Measurements from ENCODE around the gene NAPEPLD.
"Not testable (repeated sequence)": the region's sequence is repeated elsewhere in the genome, so short reads cannot be mapped to it uniquely, and the experiment has no call there.

The NAPEPLD gene

DNA sequence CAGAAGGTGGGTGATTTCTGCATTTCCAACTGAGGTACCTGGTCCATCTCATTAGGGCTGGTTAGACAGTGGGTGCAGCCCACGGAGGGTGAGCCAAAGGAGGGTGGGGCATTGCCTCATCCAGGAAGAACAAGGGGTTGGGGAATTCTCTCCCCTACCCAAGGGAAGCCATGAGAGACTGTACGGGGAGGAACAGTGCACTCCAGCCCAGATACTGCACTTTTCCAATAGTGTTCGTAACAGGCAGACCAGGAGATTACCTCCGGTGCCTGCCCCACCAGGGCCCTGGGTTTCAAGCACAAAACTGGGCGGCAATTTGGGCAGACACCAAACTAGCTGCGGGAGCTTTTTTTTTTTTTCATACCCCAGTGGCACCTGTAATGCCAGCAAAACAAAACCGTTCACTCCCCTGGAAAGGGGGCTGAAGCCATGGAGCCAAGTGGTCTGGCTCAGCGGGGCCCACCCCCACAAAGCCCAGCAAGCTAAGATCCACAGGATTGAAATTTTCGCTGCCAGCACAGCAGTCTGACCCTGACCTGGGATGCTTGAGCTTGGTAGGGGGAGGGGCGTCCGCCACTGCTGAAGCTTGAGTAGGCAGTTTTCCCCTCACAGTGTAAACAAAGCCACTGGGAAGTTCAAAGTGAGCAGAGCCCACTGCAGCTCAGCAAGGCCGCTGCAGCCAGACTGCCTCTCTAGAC, 42.7 kb downstream of the NAPEPLD start:
- DNase-seq, result no peak

DNA sequence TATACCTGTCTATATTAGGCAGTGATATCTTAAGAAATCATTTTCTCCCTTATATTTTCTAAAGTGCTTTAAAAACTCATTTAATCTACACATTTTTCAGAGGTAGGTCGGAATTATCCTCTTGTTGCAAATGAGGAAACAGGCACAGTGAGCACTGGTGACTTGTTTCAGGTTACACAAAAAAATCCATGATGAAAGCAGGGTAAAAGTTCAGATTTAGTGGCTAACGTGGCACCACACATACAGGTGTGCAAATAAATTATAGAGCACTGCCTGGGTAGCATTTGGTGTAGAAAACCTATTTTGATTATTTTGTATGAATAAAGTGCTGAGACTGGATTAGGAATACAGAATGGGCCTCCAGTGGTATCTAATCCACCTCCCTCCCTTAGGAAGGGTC, 47.4 kb downstream of the NAPEPLD start:
- no peak for DNase-seq

DNA sequence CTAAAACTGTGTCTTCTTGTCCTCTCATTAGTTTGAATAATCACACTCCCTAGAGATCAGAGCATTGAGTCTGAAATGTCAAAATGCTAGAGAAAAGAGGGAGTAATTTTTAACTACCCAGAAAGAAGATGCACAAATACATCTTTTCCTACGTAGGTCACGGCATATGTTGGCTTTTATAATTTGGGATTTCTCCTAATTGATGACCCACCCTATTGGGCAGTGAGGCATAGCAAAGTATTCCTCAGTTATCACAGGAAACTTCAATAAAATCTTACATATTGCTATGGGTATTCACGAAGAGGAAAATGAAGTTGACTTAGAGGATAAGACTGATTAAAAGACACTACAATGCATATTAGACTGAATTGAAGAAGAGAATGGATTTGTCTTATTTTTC, 48.6 kb downstream of the NAPEPLD start:
- no peak for DNase-seq

DNA sequence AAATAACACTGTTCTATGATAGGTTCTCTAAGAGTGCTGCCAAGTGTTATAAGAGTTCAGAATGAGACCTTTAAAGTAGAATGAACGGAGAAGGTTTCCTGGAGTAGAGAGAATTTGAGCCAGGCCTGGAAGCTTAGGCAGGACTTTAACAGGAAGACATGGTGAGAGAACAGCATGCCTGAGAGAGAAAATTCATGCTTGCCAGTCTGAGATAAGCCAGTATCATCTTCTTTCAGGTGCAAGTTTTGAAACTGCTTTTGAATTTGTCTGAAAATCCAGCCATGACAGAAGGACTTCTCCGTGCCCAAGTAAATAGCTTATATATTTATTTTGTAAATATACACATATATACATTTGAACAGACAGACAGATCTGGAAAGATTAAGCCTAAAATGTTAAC, 51.9 kb downstream of the NAPEPLD start:
- no peak for DNase-seq

DNA sequence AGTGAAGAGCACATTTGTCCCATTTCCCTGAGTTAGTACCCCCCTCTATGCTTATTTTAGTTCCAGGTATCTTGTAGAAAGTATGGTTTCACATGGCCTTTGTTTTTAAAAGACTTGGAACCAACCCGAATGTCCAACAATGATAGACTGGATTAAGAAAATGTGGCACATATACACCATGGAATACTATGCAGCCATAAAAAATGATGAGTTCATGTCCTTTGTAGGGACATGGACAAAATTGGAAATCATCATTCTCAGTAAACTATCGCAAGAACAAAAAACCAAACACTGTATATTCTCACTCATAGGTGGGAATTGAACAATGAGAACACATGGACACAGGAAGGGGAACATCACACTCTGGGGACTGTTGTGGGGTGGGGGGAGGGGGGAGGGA, 53.3 kb downstream of the NAPEPLD start:
- DNase-seq, result not testable (repeated sequence)

DNA sequence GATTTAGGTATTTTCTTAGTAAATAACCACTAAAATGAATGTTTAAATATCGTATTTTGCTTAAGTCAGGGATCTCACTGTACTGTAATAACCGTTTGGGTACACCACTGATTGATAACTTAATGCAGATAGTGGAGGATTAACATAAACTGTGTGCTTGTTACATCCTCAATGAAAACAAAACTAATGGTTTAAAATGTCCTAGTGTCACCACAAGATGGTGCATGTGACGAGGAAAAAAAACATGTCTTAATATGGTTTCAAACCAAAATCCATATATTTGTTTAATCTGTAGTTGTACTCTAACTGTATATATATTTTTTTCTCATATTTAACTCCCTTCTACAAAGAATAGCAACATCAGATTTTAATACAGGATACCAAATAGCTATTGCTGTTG, 54.8 kb downstream of the NAPEPLD start:
- DNase-seq, result no peak

DNA sequence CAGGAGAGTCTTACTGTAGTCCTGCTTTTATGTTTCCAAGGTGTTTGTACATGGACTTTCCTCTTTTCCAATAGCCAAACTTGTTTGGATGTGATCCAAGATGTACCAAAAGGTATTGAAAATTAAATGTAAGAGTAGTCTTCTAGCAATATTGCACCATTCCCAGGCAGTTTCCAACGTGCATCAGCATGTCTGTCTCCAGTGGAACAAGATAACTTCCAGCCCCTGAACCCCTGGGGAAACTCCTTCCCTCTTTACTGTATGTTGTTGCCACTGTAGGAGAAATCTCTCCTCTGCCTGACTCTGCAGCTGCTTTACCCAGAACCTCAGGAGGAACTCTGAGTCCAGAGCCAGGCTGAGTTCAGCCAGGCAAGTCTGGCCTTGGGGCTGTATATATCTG, 55.5 kb downstream of the NAPEPLD start:
- DNase-seq, result no peak

DNA sequence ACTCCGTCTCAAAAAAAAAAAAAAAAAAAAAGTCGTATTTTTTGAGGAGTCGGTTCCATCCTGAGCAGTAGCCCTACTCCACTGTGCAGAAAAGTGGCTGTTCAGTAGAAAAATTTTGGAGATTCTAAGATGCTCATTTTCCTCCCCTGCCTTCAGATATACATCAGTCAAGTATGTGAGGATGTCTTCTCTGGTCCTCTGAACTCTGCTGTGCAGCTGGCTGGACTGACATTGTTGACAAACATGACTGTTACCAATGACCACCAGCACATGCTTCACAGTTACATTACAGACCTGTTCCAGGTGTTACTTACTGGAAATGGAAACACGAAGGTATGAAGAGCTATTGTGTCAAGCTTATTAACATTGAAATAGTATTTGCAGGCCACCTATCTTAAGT, 56.6 kb downstream of the NAPEPLD start:
- not testable (repeated sequence) for DNase-seq

DNA sequence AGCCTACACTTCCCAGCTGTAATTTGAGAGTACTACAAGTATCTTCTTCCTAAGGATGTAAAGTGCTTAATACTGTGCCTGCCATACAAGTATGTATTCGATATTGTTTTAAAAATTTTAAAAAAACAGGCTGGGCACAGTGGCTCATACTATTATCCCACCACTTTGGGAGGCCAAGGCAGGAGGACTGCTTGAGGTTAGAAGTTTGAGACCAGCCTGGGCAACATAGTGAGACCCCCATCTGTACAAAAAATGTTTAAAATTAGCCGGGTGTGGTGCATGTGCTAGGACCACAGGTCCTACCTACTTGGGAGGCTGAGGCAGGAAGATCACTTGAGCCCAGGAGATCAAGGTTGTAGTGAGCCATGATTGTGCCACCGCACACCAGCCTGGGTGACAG, 65.7 kb downstream of the NAPEPLD start:
- DNase-seq, result no peak

DNA sequence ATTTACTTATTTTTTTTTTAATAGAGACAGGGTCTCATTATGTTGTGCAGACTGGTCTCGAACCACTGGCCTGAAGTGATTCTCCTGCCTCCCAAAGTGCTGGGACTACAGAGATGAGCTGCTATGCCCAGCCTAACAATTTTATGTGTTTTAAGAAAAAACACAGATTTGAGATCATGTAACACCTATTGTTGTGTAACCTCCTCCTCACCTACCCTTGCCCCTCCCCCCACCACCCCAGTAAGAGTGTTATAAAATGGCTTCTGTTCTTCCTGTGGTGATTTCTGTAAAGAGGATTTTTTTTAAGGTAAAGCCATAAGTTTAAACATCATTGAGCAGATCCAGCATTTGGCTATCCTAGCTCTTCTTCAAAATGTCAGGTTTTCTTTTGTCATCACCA, 66.4 kb downstream of the NAPEPLD start:
- DNase-seq, result no peak

DNA sequence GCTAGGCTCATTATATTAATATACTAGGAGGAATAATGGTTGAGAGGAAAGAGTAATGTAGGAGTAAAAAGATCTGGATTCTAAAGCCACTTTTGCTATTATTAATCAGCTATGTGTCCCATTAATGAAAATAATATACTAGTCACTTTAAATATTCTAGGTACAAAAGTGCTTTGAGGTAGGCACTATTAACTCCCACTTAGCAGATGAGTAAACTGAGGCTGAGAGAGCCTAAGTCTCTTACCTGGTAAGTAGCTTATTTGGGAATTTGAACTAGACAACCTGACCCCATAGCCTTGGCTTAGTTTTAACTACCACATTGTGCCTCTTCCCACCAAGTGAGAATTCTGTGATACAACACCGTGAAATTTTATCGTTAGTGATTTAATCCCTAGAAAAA, 68.0 kb downstream of the NAPEPLD start:
- no peak for DNase-seq

DNA sequence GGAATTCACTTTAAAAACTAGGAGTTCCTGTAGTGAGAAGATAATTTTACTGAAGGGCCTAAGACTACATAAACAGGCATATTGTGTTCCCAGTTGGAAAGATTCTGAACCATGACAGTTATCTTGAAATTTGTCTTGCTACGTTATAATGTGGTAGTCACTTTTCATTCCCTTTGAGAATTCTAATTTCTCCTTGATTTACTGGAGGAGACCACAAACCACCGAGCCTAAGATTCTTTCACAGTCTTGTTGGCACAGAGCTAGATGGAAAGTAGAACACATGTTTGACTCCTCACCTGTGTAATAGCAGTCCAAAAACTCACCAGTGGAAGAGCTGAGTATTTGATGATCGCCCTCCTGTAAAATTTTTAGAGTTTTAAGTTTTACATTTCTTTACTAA, 69.1 kb downstream of the NAPEPLD start:
- DNase-seq, result no peak

DNA sequence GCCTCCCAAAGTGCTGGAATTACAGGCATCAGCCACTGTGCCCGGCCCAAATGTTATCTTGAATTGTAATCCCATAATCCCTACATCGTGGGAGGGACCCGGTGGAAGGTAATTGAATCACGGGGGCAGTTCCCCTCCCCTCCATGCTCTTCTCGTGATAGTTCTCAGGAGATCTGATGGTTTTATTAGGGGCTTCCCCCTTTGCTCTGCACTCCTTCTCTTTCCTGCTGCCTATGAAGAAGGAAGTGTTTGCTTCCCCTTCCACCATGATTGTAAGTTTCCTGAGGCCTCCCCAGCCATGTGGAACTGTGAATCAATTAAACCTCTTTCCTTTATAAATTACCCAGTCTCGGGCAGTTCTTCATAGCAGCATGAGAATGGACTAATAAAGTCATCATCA, 70.7 kb downstream of the NAPEPLD start:
- DNase-seq, result not testable (repeated sequence)

DNA sequence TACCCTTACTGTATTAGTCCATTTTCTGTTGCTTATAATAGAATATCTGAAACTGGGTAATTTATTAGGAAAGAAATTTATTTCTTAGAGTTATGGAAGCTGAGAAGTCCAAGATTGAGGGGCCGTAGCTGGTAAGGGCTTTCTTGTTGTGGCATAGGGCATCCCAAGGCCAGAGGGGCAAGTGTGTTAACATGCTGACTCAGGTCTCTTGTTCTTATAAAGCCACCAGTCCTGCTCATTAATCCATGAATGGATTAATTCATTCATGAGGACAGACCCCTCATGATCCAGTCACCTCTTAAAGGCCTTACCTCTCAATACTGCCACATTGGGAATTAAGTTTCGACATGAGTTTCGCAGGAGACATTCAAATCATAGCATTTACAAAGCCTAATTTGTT, 71.6 kb downstream of the NAPEPLD start:
- no peak for DNase-seq

DNA sequence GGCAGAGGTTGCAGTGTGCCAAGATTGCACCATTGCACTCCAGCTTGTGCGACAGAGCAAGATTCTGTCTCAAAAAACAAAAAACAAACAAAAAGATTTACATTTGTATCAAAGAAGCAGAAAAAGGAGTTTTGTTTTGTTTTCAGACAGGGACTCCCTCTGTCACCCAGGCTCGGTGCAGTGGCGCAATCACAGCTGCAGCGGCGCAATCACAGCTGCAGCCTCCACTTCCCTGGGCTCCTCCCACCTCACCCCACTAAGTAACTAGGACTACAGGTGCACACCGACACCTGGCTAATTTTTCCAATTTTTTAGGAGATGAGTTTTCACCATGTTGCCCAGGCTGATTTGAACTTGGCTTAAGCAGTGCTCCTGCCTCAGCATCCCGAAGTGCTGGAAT, 72.1 kb downstream of the NAPEPLD start:
- DNase-seq, result no peak

DNA sequence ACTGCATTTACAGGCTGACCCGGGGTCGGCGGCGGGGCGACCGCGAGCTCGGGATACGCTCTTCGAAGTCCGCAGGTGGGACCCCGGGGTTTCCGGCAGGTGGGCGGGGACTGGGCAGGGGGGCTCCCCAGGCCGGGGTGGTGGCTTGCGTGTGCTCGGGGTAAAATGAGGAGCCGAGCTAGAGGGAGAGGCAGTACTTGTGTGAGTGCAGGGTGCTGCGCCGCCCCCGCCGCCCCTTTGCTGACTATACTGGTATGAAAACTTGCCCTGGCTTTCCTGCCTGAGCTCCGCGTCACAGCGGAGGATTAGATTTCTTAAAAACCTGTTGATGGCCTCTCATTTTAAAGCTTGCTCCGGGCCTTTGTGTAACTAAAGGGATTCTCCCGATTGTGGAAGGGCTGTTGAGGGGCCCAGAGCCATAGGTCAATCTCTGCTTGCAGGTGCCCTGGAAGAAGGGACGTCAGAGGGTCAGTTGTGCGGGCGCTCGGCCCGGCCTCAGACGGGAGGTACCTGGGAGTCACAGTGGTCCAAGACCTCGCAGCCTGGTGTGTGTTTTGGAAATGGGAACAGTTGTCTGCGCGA, 73.5 kb downstream of the NAPEPLD start:
- peak; percentile 27 for DNase-seq

DNA sequence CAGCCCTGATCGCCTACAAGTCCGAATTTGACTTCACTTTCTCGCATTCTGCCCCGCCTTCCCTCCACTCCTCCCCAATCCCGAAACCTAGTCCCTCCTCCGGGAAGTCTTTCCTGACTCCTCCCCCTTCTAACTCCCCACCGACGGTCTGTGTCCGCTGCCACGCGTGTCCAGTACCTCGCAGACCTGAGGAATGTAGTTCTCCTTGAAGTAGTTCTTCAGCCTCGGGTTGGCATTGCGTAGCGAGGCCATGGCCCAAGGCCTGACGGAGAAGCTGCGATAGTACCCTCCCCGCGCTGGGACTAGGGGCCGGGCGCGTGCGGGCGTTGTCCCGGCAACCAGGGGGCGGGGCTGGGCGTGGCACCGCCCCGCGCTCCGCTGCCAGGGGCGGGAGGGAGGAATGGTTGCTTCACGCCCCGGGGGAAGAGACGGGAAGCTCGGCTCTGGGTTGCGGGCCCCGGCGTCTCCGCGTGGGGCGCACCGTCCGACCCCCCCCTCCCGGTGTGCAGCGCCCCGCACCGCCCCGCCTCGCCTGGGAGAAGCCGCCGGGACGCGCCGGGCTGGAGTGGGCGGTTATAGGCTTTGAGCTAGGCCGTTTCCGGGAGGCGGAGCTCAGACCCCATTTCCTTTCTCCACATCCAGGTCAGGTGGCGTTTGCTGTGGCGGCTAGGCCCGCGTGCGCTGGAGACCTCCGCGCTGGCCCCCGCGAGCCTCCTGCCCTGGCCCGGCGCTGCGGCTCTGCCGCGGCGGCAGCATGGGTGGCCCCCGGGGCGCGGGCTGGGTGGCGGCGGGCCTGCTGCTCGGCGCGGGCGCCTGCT, 74.2 kb downstream of the NAPEPLD start, which contains the start of the genes ARMC10 and FBXL13:
Gene ARMC10, plus strand, starts transcription at position 622 of the 818 bp plus-strand sequence. Its CDS starts 133 bp downstream, at position 755.
Gene FBXL13, minus strand, starts transcription at position 278 of the 818 bp plus-strand sequence.
- DNase-seq, result peak; percentile 91

DNA sequence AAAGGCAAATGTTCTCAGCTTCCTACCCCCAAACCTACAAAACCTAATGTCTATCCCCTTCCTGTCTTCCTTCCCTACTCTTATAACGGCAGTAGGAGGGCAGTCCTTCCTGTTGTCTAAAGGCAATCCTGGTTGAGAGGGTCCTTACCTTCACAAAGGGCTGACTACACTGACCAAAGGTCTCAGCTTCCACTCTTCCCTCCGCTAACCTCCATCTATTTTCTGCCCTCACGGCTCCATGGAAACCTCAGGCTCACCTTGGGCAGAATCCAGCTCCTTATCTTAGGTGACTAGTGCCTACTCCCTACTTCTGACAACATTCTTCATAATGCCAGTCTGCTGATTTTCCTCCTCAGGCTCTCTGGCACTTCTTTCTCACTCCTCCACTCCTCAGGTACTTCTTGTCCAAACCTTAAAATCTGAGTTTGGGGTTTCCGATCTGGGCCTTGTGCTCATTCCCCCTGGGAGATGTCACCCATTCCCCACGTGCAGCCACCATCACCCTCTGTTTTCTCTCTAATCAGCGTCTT, 74.8 kb downstream of the NAPEPLD start:
- peak; percentile 87 for DNase-seq

DNA sequence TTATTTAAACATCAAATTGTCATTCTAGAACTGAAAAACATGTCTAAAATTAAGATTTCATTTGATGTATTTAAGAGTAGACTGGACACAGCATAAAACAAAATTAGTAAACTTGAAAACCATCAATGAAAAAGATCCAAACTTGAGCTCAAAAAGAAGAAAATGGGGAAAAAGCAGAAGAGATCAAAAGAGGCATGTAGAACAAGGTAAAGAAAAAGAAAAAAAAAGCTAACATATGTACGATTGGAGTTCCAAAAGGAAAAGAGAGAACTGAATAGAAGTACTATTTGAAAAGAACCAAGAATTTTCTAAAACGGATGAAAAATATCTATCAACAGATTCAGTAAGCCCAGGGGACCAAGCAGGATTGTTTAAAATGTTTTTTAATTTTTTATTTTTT, 77.9 kb downstream of the NAPEPLD start:
- no peak for DNase-seq

DNA sequence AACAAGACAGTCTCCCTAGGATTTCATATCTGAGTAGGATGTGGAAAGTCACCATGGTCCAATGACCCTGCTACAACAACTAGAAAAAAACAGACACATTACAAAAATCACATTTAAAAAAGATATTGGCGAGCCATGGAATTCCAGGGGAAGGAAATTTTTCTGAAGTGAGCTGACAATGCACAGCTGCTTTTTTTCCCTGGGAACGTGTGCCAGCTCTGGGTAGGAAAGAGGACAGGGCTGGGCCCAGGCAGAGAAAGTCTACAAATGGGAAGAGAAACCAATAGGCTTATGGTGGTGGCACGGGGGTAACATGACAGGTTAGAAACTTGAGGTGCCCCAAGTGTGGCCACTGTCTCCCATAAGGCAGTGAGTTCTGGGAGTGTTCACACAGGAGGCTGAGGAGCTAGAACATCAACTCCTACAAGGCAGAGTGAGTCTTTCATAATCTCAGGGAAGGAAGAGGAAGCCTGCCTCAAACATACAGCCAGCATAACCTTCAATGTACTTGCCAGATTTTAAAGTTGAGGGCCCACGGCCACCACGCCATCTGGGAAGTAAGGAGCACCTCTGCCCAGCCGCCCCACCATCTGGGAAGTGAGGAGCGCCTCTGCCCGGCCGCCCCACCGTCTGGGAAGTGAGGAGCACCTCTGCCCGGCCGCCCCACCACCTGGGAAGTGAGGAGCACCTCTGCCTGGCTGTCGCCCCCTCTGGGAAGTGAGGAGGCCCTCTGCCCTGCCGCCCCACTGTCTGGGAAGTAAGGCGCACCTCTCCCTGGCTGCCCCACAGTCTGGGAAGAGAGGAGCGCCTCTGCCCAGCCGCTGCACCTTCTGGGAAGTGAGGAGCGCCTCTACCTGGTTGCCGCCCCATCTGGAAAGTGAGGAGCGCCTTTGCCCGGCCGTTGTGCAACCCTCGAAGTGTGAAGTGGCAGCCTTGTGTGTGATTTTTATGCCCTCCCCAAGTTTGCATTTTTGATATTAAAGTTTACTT, 80.2 kb downstream of the NAPEPLD start:
- no peak for DNase-seq

DNA sequence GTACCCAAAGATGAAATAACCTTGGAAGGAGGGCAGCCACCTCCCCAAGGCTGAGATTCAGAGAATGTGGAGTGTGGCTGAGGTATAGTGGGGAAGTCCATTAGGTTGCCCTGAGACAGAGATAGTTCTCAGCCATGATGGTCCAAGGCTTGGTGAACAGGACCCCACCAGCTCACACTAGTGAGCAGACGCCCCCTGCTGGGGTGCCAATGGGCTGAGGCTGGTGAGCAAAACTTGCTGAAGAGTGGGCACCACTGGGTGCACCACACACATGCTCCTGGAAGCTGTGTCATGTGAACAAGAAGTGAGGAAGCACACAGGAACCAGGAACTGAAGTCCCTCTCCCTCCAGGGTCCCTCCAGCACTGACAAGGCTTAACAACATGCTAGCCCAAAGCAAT, 83.2 kb downstream of the NAPEPLD start:
- peak; percentile 6 for DNase-seq

DNA sequence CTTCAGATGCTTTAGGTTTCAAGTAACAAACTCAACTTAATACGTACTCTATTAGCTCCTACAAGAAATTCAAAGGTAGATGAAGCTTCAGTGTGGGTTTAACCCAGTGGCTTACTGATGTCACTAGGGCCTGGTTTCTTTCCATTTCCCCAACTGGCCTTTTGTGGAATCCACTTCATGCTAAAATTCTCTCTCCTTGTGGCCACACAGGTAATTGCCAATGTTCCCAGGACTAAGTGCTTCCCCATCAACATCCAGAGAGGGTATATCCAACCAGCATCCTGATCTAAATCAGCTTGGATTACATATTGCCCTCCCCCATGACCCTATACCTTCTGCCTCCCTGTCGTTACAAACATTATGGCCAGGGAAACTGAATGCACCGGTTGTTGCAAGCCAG, 85.0 kb downstream of the NAPEPLD start:
- no peak for DNase-seq

Data from NCI-H226 (cell line).